Measurements from ENCODE around the gene TMEM43.

TMEM43 gene

GRCh38 chr3:14154276-14154675 lies 29.4 kb downstream of the TMEM43 start:
- no peak overlapping the region for H3K18ac ChIP-seq (ENCODE audit: low read length)
- H3K79me1 ChIP-seq (ENCODE audit: low read depth, low read length) = no peaks in the 10 kb centered on the region
- H2BK12ac ChIP-seq (ENCODE audit: low read length) = no peak overlapping the region
- H3K4me3 ChIP-seq (ENCODE audit: low read length in 2 of 2) = no peak overlapping the region
- no peak overlapping the region for H2BK15ac ChIP-seq (ENCODE audit: low read length)
- H3K27me3 ChIP-seq (ENCODE audit: control insufficient read depth in 3 of 3, insufficient read depth in 3 of 3, low read depth in 1 of 3, low read length in 3 of 3) = no peaks in the 10 kb centered on the region
- no peak overlapping the region for H3K27ac ChIP-seq (replicated peaks; ENCODE audit: low read length)
- no peaks in the 10 kb centered on the region for H3K9me3 ChIP-seq (replicated peaks in 1 of 2; ENCODE audit: control insufficient read depth in 2 of 2, insufficient read depth in 1 of 2, low read depth in 1 of 2, low read length in 2 of 2)
- no peak overlapping the region for H3K14ac ChIP-seq (ENCODE audit: low read length)
- H3K9ac ChIP-seq (ENCODE audit: low read depth, low read length, poor library complexity) = no peak overlapping the region
- 100% methylated on average over 2 of the region's 5 CpGs; no CpG with 5 or more reads in 1 of the 2 donors for WGBS, 2 donors (ENCODE audit: extremely low coverage in 2 of 2, insufficient read length in 2 of 2, insufficient replicate concordance in 1 of 2)
- H3K4ac ChIP-seq (ENCODE audit: low read length) = no peak overlapping the region
- no peak overlapping the region for H2BK120ac ChIP-seq (ENCODE audit: low read depth, low read length)
- H3K23ac ChIP-seq (ENCODE audit: low read depth, low read length, poor library complexity) = no peak overlapping the region
- H4K91ac ChIP-seq (ENCODE audit: low read depth, low read length, poor library complexity) = no peak overlapping the region
- DNase-seq (ENCODE audit: low spot score) = no peak
- no peak overlapping the region for H2BK5ac ChIP-seq (ENCODE audit: low read length)
- H3K36me3 ChIP-seq (replicated peaks in 1 of 2; ENCODE audit: control insufficient read depth in 2 of 2, insufficient read depth in 2 of 2, low read length in 2 of 2) = peaks cover 34 to 93% of the 10 kb centered on the region in 2 donors
- no peaks in the 10 kb centered on the region for H3K4me1 ChIP-seq (ENCODE audit: control insufficient read depth in 2 of 2, insufficient read depth in 1 of 2, low read depth in 1 of 2, low read length in 2 of 2)
- no peak overlapping the region for H3K4me2 ChIP-seq (ENCODE audit: insufficient read depth, low read length, poor library complexity, severe bottlenecking)
- no peak overlapping the region for H4K8ac ChIP-seq (ENCODE audit: low read depth, low read length)
- H2AK5ac ChIP-seq (ENCODE audit: low read depth, low read length) = no peak overlapping the region
- no peak overlapping the region for H2AFZ ChIP-seq (ENCODE audit: low read length)

- no peak overlapping the region for H3K27ac ChIP-seq (replicated peaks; ENCODE audit: low read length)
- no peaks in the 10 kb centered on the region for H3K9me3 ChIP-seq (replicated peaks in 1 of 2; ENCODE audit: control insufficient read depth in 2 of 2, insufficient read depth in 1 of 2, low read depth in 1 of 2, low read length in 2 of 2)
- H3K14ac ChIP-seq (ENCODE audit: low read length) = no peak overlapping the region
- no peak overlapping the region for H2BK5ac ChIP-seq (ENCODE audit: low read length)
- H3K9ac ChIP-seq (ENCODE audit: low read depth, low read length, poor library complexity) = no peak overlapping the region
- H4K8ac ChIP-seq (ENCODE audit: low read depth, low read length) = no peak overlapping the region
- peaks cover 39 to 96% of the 10 kb centered on the region in 2 donors for H3K36me3 ChIP-seq (replicated peaks in 1 of 2; ENCODE audit: control insufficient read depth in 2 of 2, insufficient read depth in 2 of 2, low read length in 2 of 2)
- no peak overlapping the region for H3K23ac ChIP-seq (ENCODE audit: low read depth, low read length, poor library complexity)
- H2BK12ac ChIP-seq (ENCODE audit: low read length) = no peak overlapping the region
- no peak overlapping the region for H4K91ac ChIP-seq (ENCODE audit: low read depth, low read length, poor library complexity)
- no peaks in the 10 kb centered on the region for H3K79me1 ChIP-seq (ENCODE audit: low read depth, low read length)
- H3K4me1 ChIP-seq (ENCODE audit: control insufficient read depth in 2 of 2, insufficient read depth in 1 of 2, low read depth in 1 of 2, low read length in 2 of 2) = no peaks in the 10 kb centered on the region
- H3K4me2 ChIP-seq (ENCODE audit: insufficient read depth, low read length, poor library complexity, severe bottlenecking) = no peak overlapping the region
- no peak overlapping the region for H2BK15ac ChIP-seq (ENCODE audit: low read length)
- H3K27me3 ChIP-seq (ENCODE audit: control insufficient read depth in 3 of 3, insufficient read depth in 3 of 3, low read depth in 1 of 3, low read length in 3 of 3) = no peaks in the 10 kb centered on the region
- no peak overlapping the region for H2BK120ac ChIP-seq (ENCODE audit: low read depth, low read length)
- H2AFZ ChIP-seq (ENCODE audit: low read length) = no peak overlapping the region
- no peak overlapping the region for H3K4me3 ChIP-seq (ENCODE audit: low read length in 2 of 2)
- no peak overlapping the region for H3K4ac ChIP-seq (ENCODE audit: low read length)
- WGBS, 2 donors (ENCODE audit: extremely low coverage in 2 of 2, insufficient read length in 2 of 2, insufficient replicate concordance in 1 of 2) = no CpG with 5 or more reads among the region's 7 CpGs
- DNase-seq (ENCODE audit: low spot score) = no peak
- no peak overlapping the region for H2AK5ac ChIP-seq (ENCODE audit: low read depth, low read length)
- H3K18ac ChIP-seq (ENCODE audit: low read length) = no peak overlapping the region
Measured at GRCh38 chr3:14154895-14155440, 30.1 kb downstream of the TMEM43 start.

- Histone ChIP-seq H4K8ac (ENCODE audit: low read depth, low read length) (no peak overlapping the region), H3K23ac (ENCODE audit: low read depth, low read length, poor library complexity) (no peak overlapping the region), H3K18ac (ENCODE audit: low read length) (no peak overlapping the region), H4K91ac (ENCODE audit: low read depth, low read length, poor library complexity) (no peak overlapping the region), H3K27me3 (ENCODE audit: control insufficient read depth in 3 of 3, insufficient read depth in 3 of 3, low read depth in 1 of 3, low read length in 3 of 3) (no peaks in the 10 kb centered on the region), H2BK5ac (ENCODE audit: low read length) (no peak overlapping the region), H2BK120ac (ENCODE audit: low read depth, low read length) (no peak overlapping the region), H3K4me3 (ENCODE audit: low read length in 2 of 2) (peak overlapping the region in 1 of 2 donors; percentile 13), H2BK12ac (ENCODE audit: low read length) (no peak overlapping the region), H3K14ac (ENCODE audit: low read length) (no peak overlapping the region), H3K4me2 (ENCODE audit: insufficient read depth, low read length, poor library complexity, severe bottlenecking) (no peak overlapping the region), H3K4me1 (ENCODE audit: control insufficient read depth in 2 of 2, insufficient read depth in 1 of 2, low read depth in 1 of 2, low read length in 2 of 2) (no peaks in the 10 kb centered on the region), H3K36me3 (replicated peaks in 1 of 2; ENCODE audit: control insufficient read depth in 2 of 2, insufficient read depth in 2 of 2, low read length in 2 of 2) (peaks cover 46 to 98% of the 10 kb centered on the region in 2 donors), H3K9ac (ENCODE audit: low read depth, low read length, poor library complexity) (no peak overlapping the region), H3K27ac (replicated peaks; ENCODE audit: low read length) (no peak overlapping the region), H2AFZ (ENCODE audit: low read length) (no peak overlapping the region), H3K79me1 (ENCODE audit: low read depth, low read length) (no peaks in the 10 kb centered on the region), H2AK5ac (ENCODE audit: low read depth, low read length) (no peak overlapping the region), H3K9me3 (replicated peaks in 1 of 2; ENCODE audit: control insufficient read depth in 2 of 2, insufficient read depth in 1 of 2, low read depth in 1 of 2, low read length in 2 of 2) (peaks cover 0 to 4% of the 10 kb centered on the region in 2 donors), H3K4ac (ENCODE audit: low read length) (no peak overlapping the region), H2BK15ac (ENCODE audit: low read length) (no peak overlapping the region)
- WGBS, 2 donors (ENCODE audit: extremely low coverage in 2 of 2, insufficient read length in 2 of 2, insufficient replicate concordance in 1 of 2) = 100% methylated on average over 1 of the region's 7 CpGs; no CpG with 5 or more reads in 1 of the 2 donors
- DNase-seq (ENCODE audit: low spot score) = no peak
Measured at GRCh38 chr3:14156201-14156600, 31.3 kb downstream of the TMEM43 start.

GRCh38 chr3:14156843-14157561 lies 32.1 kb downstream of the TMEM43 start:
- Histone ChIP-seq H3K4me2 (ENCODE audit: insufficient read depth, low read length, poor library complexity, severe bottlenecking) (no peak overlapping the region), H2AK5ac (ENCODE audit: low read depth, low read length) (no peak overlapping the region), H3K9ac (ENCODE audit: low read depth, low read length, poor library complexity) (no peak overlapping the region), H4K91ac (ENCODE audit: low read depth, low read length, poor library complexity) (no peak overlapping the region), H2BK15ac (ENCODE audit: low read length) (no peak overlapping the region), H3K14ac (ENCODE audit: low read length) (no peak overlapping the region), H3K23ac (ENCODE audit: low read depth, low read length, poor library complexity) (no peak overlapping the region), H3K36me3 (replicated peaks in 1 of 2; ENCODE audit: control insufficient read depth in 2 of 2, insufficient read depth in 2 of 2, low read length in 2 of 2) (peaks cover 48 to 98% of the 10 kb centered on the region in 2 donors), H3K4me3 (ENCODE audit: low read length in 2 of 2) (no peak overlapping the region), H2BK12ac (ENCODE audit: low read length) (no peak overlapping the region), H3K79me1 (ENCODE audit: low read depth, low read length) (no peaks in the 10 kb centered on the region), H2AFZ (ENCODE audit: low read length) (no peak overlapping the region), H2BK120ac (ENCODE audit: low read depth, low read length) (no peak overlapping the region), H3K27ac (replicated peaks; ENCODE audit: low read length) (no peak overlapping the region), H3K4ac (ENCODE audit: low read length) (no peak overlapping the region), H3K27me3 (ENCODE audit: control insufficient read depth in 3 of 3, insufficient read depth in 3 of 3, low read depth in 1 of 3, low read length in 3 of 3) (no peaks in the 10 kb centered on the region), H3K9me3 (replicated peaks in 1 of 2; ENCODE audit: control insufficient read depth in 2 of 2, insufficient read depth in 1 of 2, low read depth in 1 of 2, low read length in 2 of 2) (peaks cover 0 to 12% of the 10 kb centered on the region in 2 donors), H4K8ac (ENCODE audit: low read depth, low read length) (no peak overlapping the region), H2BK5ac (ENCODE audit: low read length) (no peak overlapping the region), H3K4me1 (ENCODE audit: control insufficient read depth in 2 of 2, insufficient read depth in 1 of 2, low read depth in 1 of 2, low read length in 2 of 2) (no peaks in the 10 kb centered on the region), H3K18ac (ENCODE audit: low read length) (no peak overlapping the region)
- no CpG with 5 or more reads among the region's 13 CpGs for WGBS, 2 donors (ENCODE audit: extremely low coverage in 2 of 2, insufficient read length in 2 of 2, insufficient replicate concordance in 1 of 2)
- DNase-seq (ENCODE audit: low spot score) = no peak

Measured in neuronal stem cell (in vitro differentiated cells).